A549 (cell line): Measurements from ENCODE around the gene TSPEAR.

ENCODE experiments used
- CBX2 ChIP-seq: fragments of 200-600 bp; sonication (generic); IDR thresholded peaks from 2 replicates; pipeline ENCODE4 v1.6.1; 2016; ENCODE audit warnings: low read depth, mild to moderate bottlenecking, borderline replicate concordance
- CHD4 ChIP-seq: fragments of 200-600 bp; sonication (generic); IDR thresholded peaks from 2 replicates; pipeline ENCODE4 v1.6.1; 2016; ENCODE audit warnings: antibody characterized with exemption, mild to moderate bottlenecking, borderline replicate concordance
- CTCF ChIP-seq: fragments of >200 bp; sonication (Bioruptor Twin); formaldehyde crosslinking; IDR thresholded peaks from 3 replicates; pipeline ENCODE4 v1.5.1; 2016
- ESRRA ChIP-seq: fragments of 150-350 bp; IDR thresholded peaks from 2 replicates; pipeline ENCODE4 v1.6.1; 2014; ENCODE audit warnings: mild to moderate bottlenecking, low read length, borderline replicate concordance
- MAX ChIP-seq: IDR thresholded peaks from 2 replicates; pipeline ENCODE4 v1.6.1; 2012
- POLR2A ChIP-seq: IDR thresholded peaks from 2 replicates; pipeline ENCODE4 v1.6.1; 2012; ENCODE audit warnings: mild to moderate bottlenecking, low read length
- REST ChIP-seq: fragments of 200-600 bp; sonication (generic); IDR thresholded peaks from 2 replicates; pipeline ENCODE4 v1.6.1; 2016; ENCODE audit warnings: antibody characterized with exemption, mild to moderate bottlenecking, moderate library complexity
- RFX5 ChIP-seq: fragments of 450-650 bp; IDR thresholded peaks from 2 replicates; pipeline ENCODE4 v1.7.1; 2014; ENCODE audit warnings: antibody characterized with exemption, mild to moderate bottlenecking, moderate library complexity
- SMC3 ChIP-seq: fragments of >200 bp; sonication (Bioruptor Twin); formaldehyde crosslinking; IDR thresholded peaks from 3 replicates; pipeline ENCODE4 v1.6.1; 2018; ENCODE audit warnings: inconsistent platforms

GRCh38 chr21:44737706-44738354 is 26.5 kb upstream of the TSPEAR start:
- no peak for TF ChIP-seq POLR2A
- no peak for TF ChIP-seq RFX5
- TF ChIP-seq CTCF, result no peak
- TF ChIP-seq SMC3, result no peak
- no peak for TF ChIP-seq CBX2
- TF ChIP-seq ESRRA, result no peak
- no peak for TF ChIP-seq REST
- no peak for TF ChIP-seq CHD4
- TF ChIP-seq MAX, result no peak
